Measurements from ENCODE around the gene GPR32.

GRCh38 chr19:50795664-50796073, 25.4 kb downstream of the GPR32 start:
- no peak for TF ChIP-seq CTCF (IDR thresholded peaks at IDR 0.05 in 2 of 3, conservative IDR thresholded peaks at IDR 0.05 in 1 of 3; ENCODE audit: control insufficient read depth in 2 of 3, extremely low read depth in 1 of 3, insufficient read depth in 1 of 3, low read depth in 3 of 3, low read length in 3 of 3)
- TF ChIP-seq, protein P1, sequence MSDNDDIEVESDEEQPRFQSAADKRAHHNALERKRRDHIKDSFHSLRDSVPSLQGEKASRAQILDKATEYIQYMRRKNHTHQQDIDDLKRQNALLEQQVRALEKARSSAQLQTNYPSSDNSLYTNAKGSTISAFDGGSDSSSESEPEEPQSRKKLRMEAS (IDR thresholded peaks at IDR 0.05; ENCODE audit: low read depth, low read length) = no peak
- TF ChIP-seq EZH2 (IDR thresholded peaks at IDR 0.05; ENCODE audit: borderline replicate concordance, control insufficient read depth, low read depth, low read length) = no peak
- TF ChIP-seq SRF (IDR thresholded peaks at IDR 0.05; ENCODE audit: low read depth in 2 of 2, low read length in 2 of 2) = no peak

Measured in GM12878 (cell line).